ENCODE results near the gene LIN7A.
"Not testable (repeated sequence)": the region's sequence is repeated elsewhere in the genome, so short reads cannot be mapped to it uniquely, and the experiment has no call there.

LIN7A gene

DNA sequence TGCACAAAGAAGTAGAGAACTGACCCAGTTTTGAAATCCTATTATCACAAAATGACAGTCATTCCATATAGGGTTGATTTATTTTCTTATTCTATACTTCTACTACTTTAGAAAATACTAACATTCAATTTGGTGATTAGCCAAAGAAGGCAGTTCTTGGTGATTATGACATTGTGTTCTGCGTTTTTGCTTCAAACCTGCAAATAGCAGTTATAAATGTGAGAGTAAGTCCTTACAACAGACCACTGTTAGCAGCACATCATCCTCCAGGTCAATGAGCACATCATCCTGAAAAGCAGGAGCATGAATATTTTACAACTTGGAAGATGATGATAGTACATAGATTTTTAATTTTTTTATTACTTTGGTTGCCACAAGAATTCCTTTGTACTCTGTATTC, 53.1 kb downstream of the LIN7A start:
- DNase-seq = no peak

GRCh38 chr12:80881106-80881505, 56.6 kb downstream of the LIN7A start:
- Histone ChIP-seq H3K4me2 (ENCODE audit: insufficient read depth, low read length) (no peak overlapping the region), H3K27me3 (ENCODE audit: insufficient read depth, low read length, poor library complexity) (no peaks in the 10 kb centered on the region), H3K9me3 (ENCODE audit: insufficient read depth, low read length, severe bottlenecking) (no peaks in the 10 kb centered on the region), H3K4me3 (ENCODE audit: low read depth in 1 of 2, low read length in 2 of 2) (no peak overlapping the region), H3K9ac (ENCODE audit: low read depth, low read length) (no peak overlapping the region), H3K4me1 (ENCODE audit: insufficient read depth, low read length) (no peaks in the 10 kb centered on the region), H3K79me2 (ENCODE audit: insufficient read depth, low read length) (no peaks in the 10 kb centered on the region), H3K27ac (ENCODE audit: low read length) (no peak overlapping the region), H3K36me3 (ENCODE audit: insufficient read depth, low read length) (no peaks in the 10 kb centered on the region), H4K20me1 (ENCODE audit: insufficient read depth, low read length) (no peaks in the 10 kb centered on the region), H2AFZ (ENCODE audit: low read depth, low read length) (no peak overlapping the region)
- TF ChIP-seq, protein P1, sequence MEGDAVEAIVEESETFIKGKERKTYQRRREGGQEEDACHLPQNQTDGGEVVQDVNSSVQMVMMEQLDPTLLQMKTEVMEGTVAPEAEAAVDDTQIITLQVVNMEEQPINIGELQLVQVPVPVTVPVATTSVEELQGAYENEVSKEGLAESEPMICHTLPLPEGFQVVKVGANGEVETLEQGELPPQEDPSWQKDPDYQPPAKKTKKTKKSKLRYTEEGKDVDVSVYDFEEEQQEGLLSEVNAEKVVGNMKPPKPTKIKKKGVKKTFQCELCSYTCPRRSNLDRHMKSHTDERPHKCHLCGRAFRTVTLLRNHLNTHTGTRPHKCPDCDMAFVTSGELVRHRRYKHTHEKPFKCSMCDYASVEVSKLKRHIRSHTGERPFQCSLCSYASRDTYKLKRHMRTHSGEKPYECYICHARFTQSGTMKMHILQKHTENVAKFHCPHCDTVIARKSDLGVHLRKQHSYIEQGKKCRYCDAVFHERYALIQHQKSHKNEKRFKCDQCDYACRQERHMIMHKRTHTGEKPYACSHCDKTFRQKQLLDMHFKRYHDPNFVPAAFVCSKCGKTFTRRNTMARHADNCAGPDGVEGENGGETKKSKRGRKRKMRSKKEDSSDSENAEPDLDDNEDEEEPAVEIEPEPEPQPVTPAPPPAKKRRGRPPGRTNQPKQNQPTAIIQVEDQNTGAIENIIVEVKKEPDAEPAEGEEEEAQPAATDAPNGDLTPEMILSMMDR (IDR thresholded peaks at IDR 0.05; ENCODE audit: borderline replicate concordance, extremely low read depth, low read length, poor library complexity, severe bottlenecking) = no peak
- no peak for TF ChIP-seq EZH2 (IDR thresholded peaks at IDR 0.05; ENCODE audit: borderline replicate concordance, low read depth, low read length, severe bottlenecking)
- no peak for DNase-seq
- no peak for ATAC-seq (ENCODE audit: insufficient read depth, low read depth)

More for the DNA sequence above, 53.1 kb downstream of the LIN7A start:
- no peaks in the 10 kb centered on the region for H3K9me3 ChIP-seq (ENCODE audit: insufficient read depth, low read length, severe bottlenecking)
- ATAC-seq (ENCODE audit: insufficient read depth, low read depth) = no peak
- H3K9ac ChIP-seq (ENCODE audit: low read depth, low read length) = no peak overlapping the region
- no peaks in the 10 kb centered on the region for H4K20me1 ChIP-seq (ENCODE audit: insufficient read depth, low read length)
- no peaks in the 10 kb centered on the region for H3K79me2 ChIP-seq (ENCODE audit: insufficient read depth, low read length)
- no peak overlapping the region for H2AFZ ChIP-seq (ENCODE audit: low read depth, low read length)
- TF ChIP-seq, protein P1 (IDR thresholded peaks at IDR 0.05; ENCODE audit: borderline replicate concordance, extremely low read depth, low read length, poor library complexity, severe bottlenecking) = no peak
- TF ChIP-seq EZH2 (IDR thresholded peaks at IDR 0.05; ENCODE audit: borderline replicate concordance, low read depth, low read length, severe bottlenecking) = no peak
- no peaks in the 10 kb centered on the region for H3K36me3 ChIP-seq (ENCODE audit: insufficient read depth, low read length)
- no peak overlapping the region for H3K4me3 ChIP-seq (ENCODE audit: low read depth in 1 of 2, low read length in 2 of 2)
- H3K4me2 ChIP-seq (ENCODE audit: insufficient read depth, low read length) = no peak overlapping the region
- no peaks in the 10 kb centered on the region for H3K4me1 ChIP-seq (ENCODE audit: insufficient read depth, low read length)
- no peak overlapping the region for H3K27ac ChIP-seq (ENCODE audit: low read length)
- no peaks in the 10 kb centered on the region for H3K27me3 ChIP-seq (ENCODE audit: insufficient read depth, low read length, poor library complexity)

GRCh38 chr12:80878452-80878851, 59.3 kb downstream of the LIN7A start:
- not testable (repeated sequence) for H3K9ac ChIP-seq (ENCODE audit: low read depth, low read length); H2AFZ ChIP-seq (ENCODE audit: low read depth, low read length); H3K9me3 ChIP-seq (ENCODE audit: insufficient read depth, low read length, severe bottlenecking); H3K27ac ChIP-seq (ENCODE audit: low read length); H4K20me1 ChIP-seq (ENCODE audit: insufficient read depth, low read length); ATAC-seq (ENCODE audit: insufficient read depth, low read depth); H3K79me2 ChIP-seq (ENCODE audit: insufficient read depth, low read length); H3K4me3 ChIP-seq (ENCODE audit: low read depth in 1 of 2, low read length in 2 of 2); H3K36me3 ChIP-seq (ENCODE audit: insufficient read depth, low read length); H3K4me2 ChIP-seq (ENCODE audit: insufficient read depth, low read length); DNase-seq; H3K4me1 ChIP-seq (ENCODE audit: insufficient read depth, low read length); H3K27me3 ChIP-seq (ENCODE audit: insufficient read depth, low read length, poor library complexity)

GRCh38 chr12:80877721-80878265, 59.9 kb downstream of the LIN7A start:
- H3K4me3 ChIP-seq (ENCODE audit: low read depth in 1 of 2, low read length in 2 of 2) = no peak overlapping the region
- DNase-seq = no peak
- no peak overlapping the region for H2AFZ ChIP-seq (ENCODE audit: low read depth, low read length)
- H3K36me3 ChIP-seq (ENCODE audit: insufficient read depth, low read length) = no peaks in the 10 kb centered on the region
- no peak for TF ChIP-seq EZH2 (IDR thresholded peaks at IDR 0.05; ENCODE audit: borderline replicate concordance, low read depth, low read length, severe bottlenecking)
- TF ChIP-seq, protein P1 (IDR thresholded peaks at IDR 0.05; ENCODE audit: borderline replicate concordance, extremely low read depth, low read length, poor library complexity, severe bottlenecking) = no peak
- no peaks in the 10 kb centered on the region for H3K9me3 ChIP-seq (ENCODE audit: insufficient read depth, low read length, severe bottlenecking)
- H3K4me2 ChIP-seq (ENCODE audit: insufficient read depth, low read length) = no peak overlapping the region
- no peaks in the 10 kb centered on the region for H4K20me1 ChIP-seq (ENCODE audit: insufficient read depth, low read length)
- H3K4me1 ChIP-seq (ENCODE audit: insufficient read depth, low read length) = no peaks in the 10 kb centered on the region
- ATAC-seq (ENCODE audit: insufficient read depth, low read depth) = no peak
- H3K27me3 ChIP-seq (ENCODE audit: insufficient read depth, low read length, poor library complexity) = no peaks in the 10 kb centered on the region
- H3K9ac ChIP-seq (ENCODE audit: low read depth, low read length) = no peak overlapping the region
- no peaks in the 10 kb centered on the region for H3K79me2 ChIP-seq (ENCODE audit: insufficient read depth, low read length)
- H3K27ac ChIP-seq (ENCODE audit: low read length) = no peak overlapping the region
